SH-SY5Y (cell line): ENCODE measurements around the gene SPATA12.

Source experiments
- GATA2 ChIP-seq: IDR thresholded peaks from 2 replicates; pipeline ENCODE4 v1.6.1; 2011; ENCODE audit warnings: mild to moderate bottlenecking, low read depth, low read length
- GATA3 ChIP-seq: IDR thresholded peaks from 2 replicates; pipeline ENCODE4 v1.6.1; 2011; ENCODE audit warnings: low read depth, mild to moderate bottlenecking, low read length, moderate library complexity

SPATA12 gene

GRCh38 chr3:57109437-57110199, 49.2 kb downstream of the SPATA12 start:
- TF ChIP-seq GATA3: no peak
- no peak for TF ChIP-seq GATA2

DNA sequence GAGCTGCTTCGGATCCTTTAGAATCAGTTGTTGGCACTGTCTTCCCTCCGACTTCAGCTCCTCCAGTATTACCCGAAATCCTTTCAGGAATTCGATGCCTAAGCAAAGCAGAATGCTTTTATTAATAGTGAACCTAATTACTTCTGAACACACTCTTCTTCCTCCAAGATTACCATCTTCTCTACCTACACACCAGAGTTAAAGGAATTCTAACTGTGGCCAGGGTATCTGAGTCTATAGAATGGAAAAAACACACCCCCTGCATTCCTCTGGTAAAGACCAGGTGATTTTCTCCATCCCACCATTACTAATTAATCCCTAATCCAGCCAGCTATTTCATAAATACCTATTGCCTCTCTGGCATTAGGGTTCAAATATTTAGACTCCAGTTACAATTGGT, 49.8 kb downstream of the SPATA12 start:
- TF ChIP-seq GATA2 (no peak), GATA3 (no peak)

- TF ChIP-seq GATA2 (no peak), GATA3 (no peak)
These were observed 50.3 kb downstream of the SPATA12 start for GRCh38 chr3:57110798-57111197.

GRCh38 chr3:57112206-57112605, 51.7 kb downstream of the SPATA12 start:
- TF ChIP-seq GATA2: no peak
- TF ChIP-seq GATA3: no peak

- TF ChIP-seq GATA3 (no peak), GATA2 (no peak)
These were observed 56.0 kb downstream of the SPATA12 start for GRCh38 chr3:57116501-57116900.

GRCh38 chr3:57118254-57118653, 57.8 kb downstream of the SPATA12 start:
- TF ChIP-seq GATA2 (no peak), GATA3 (no peak)

DNA sequence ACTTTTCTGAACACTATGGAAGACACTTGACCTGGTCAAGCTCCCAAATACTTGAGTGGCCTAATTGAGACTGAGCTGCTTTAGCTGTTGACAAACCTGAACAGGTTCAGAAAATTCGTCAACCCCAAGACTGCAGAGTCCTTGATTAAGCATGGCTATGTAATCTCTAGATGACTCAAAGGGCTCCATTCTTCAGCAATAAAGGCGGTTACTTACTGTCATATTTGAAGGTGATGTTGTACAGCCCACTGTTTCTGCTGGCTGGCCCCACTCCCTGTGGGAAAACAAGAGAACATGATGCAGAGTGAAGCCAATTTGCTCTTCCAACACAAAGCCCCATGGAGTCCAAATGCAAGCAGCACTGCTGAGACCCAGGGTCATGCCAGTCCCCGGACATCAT, 59.6 kb downstream of the SPATA12 start:
- TF ChIP-seq GATA3: no peak
- no peak for TF ChIP-seq GATA2

DNA sequence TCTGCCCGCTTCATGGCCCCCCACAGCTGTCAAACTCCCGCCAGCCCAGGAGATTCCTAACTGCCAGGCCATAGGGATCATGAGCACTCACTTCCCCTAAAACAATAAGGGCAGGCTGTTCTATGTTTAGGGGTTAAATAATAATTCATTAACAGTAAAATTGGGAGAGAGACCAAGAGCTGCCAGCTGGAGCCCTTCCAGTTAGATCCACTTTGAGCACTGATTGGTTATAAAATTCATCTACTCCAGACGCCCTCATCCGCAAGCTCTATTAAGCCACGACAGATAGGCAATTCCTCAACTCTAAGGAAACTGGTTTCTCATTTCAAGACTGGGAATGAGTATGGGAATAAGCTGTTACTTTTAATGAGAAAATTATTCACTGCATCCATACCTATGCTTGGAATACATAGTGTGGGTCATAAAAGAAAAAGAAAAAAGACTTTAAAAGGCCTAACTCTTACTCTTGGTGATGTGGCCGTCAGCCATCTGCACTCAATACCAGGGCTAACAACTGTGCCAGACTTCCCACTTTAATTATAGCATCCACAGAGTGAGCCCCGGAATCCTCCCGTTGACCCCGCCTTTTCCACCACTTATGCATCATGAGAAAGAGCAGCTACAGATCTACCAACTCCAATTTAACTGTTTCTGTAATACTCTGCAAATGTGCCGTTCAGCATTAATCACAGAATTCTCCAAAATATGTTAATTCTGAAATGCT, 60.1 kb downstream of the SPATA12 start:
- TF ChIP-seq GATA2: no peak
